WTC11 (cell line): Measurements from ENCODE around the gene ITGA2. TPM values are rescaled to one million over a fixed set of nuclear protein-coding genes. Genes with fewer than 3 reads are reported as not detected.
A peak's percentile ranks its signal among the peaks of the same experiment; 100 is the strongest.

ENCODE experiments used
- ATAC-seq: fragments of 200-7000 bp; cut with Tn5 transposase; 2 replicates; pipeline ENCODE4 v1.10.0; 2021; ENCODE audit warnings: mild to moderate bottlenecking, moderate library complexity
- CTCF ChIA-PET: fragments of 300-600 bp; sonication (Branson Sonifier 250); formaldehyde crosslinking; loops from one replicate; lab custom pipeline; 2021; ENCODE audit warnings: antibody characterized with exemption; lab: Charles Lee
- POLR2A ChIA-PET: fragments of 350-600 bp; sonication (Branson Sonifier 250); formaldehyde crosslinking; loops from one replicate; lab custom pipeline; 2021; ENCODE audit warnings: antibody characterized with exemption; lab: Charles Lee
- DNase-seq: peaks from one replicate; pipeline ENCODE4 v3.0.0; 2021; ENCODE audit warnings: low spot score
- H3K27ac Mint-ChIP-seq: 2 replicates; pipeline ENCODE4 v1.8.0; 2021; ENCODE audit warnings: mixed read lengths
- H3K27me3 Mint-ChIP-seq: 2 replicates; pipeline ENCODE4 v1.8.0; 2021; ENCODE audit warnings: low read depth, mild to moderate bottlenecking, moderate library complexity, mixed read lengths
- H3K36me3 Mint-ChIP-seq: 2 replicates; pipeline ENCODE4 v1.8.0; 2021; ENCODE audit warnings: mixed read lengths
- H3K4me1 Mint-ChIP-seq: 2 replicates; pipeline ENCODE4 v1.8.0; 2022; ENCODE audit warnings: mixed read lengths
- H3K4me3 Mint-ChIP-seq: 2 replicates; pipeline ENCODE4 v1.8.0; 2021; ENCODE audit warnings: mild to moderate bottlenecking, moderate library complexity, mixed read lengths
- H3K9me3 Mint-ChIP-seq: 2 replicates; pipeline ENCODE4 v1.8.0; 2021; ENCODE audit warnings: mixed read lengths
- ATF1 ChIP-seq: sonication (generic); formaldehyde crosslinking; IDR thresholded peaks from 2 replicates; pipeline ENCODE4 v1.8.1; 2023; ENCODE audit warnings: mild to moderate bottlenecking, moderate library complexity, missing genetic modification reagents
- ATF6 ChIP-seq: sonication (generic); formaldehyde crosslinking; IDR thresholded peaks from 2 replicates; pipeline ENCODE4 v1.8.1; 2023; ENCODE audit warnings: mild to moderate bottlenecking, missing genetic modification reagents
- E2F4 ChIP-seq: sonication (generic); formaldehyde crosslinking; IDR thresholded peaks from 2 replicates; pipeline ENCODE4 v1.8.1; 2022; ENCODE audit warnings: low read depth, mild to moderate bottlenecking, moderate library complexity, missing genetic modification reagents, borderline replicate concordance
- ELF4 ChIP-seq: sonication (generic); formaldehyde crosslinking; IDR thresholded peaks from 2 replicates; pipeline ENCODE4 v1.8.1; 2022; ENCODE audit warnings: low read depth, mild to moderate bottlenecking, moderate library complexity, missing genetic modification reagents
- FOXJ3 ChIP-seq: sonication (generic); formaldehyde crosslinking; IDR thresholded peaks from 2 replicates; pipeline ENCODE4 v1.9.0; 2021; ENCODE audit warnings: missing genetic modification reagents, mild to moderate bottlenecking, borderline replicate concordance
- GABPB1 ChIP-seq: sonication (generic); formaldehyde crosslinking; IDR thresholded peaks from 2 replicates; pipeline ENCODE4 v1.8.1; 2023; ENCODE audit warnings: mild to moderate bottlenecking, missing genetic modification reagents
- JAZF1 ChIP-seq: fragments of 250-450 bp; sonication (Bioruptor Pico); IDR thresholded peaks from 2 replicates; pipeline ENCODE4 v1.9.0; 2021; ENCODE audit warnings: moderate library complexity, mild to moderate bottlenecking, inconsistent platforms
- NFATC4 ChIP-seq: fragments of 250-450 bp; sonication (Bioruptor Pico); IDR thresholded peaks from 2 replicates; pipeline ENCODE4 v1.9.0; 2021; ENCODE audit warnings: mild to moderate bottlenecking
- NR1H2 ChIP-seq: sonication (generic); formaldehyde crosslinking; IDR thresholded peaks from 2 replicates; pipeline ENCODE4 v1.9.0; 2021; ENCODE audit warnings: mild to moderate bottlenecking, moderate library complexity, missing genetic modification reagents
- NR2C2 ChIP-seq: sonication (generic); formaldehyde crosslinking; IDR thresholded peaks from 2 replicates; pipeline ENCODE4 v1.8.0; 2022; ENCODE audit warnings: mild to moderate bottlenecking, missing genetic modification reagents
- OVOL2 ChIP-seq: fragments of 250-450 bp; sonication (Bioruptor Pico); IDR thresholded peaks from 2 replicates; pipeline ENCODE4 v1.9.0; 2021; ENCODE audit warnings: mild to moderate bottlenecking, borderline replicate concordance
- PRRX2 ChIP-seq: fragments of 250-450 bp; sonication (Bioruptor Pico); IDR thresholded peaks from 2 replicates; pipeline ENCODE4 v1.8.0; 2021; ENCODE audit warnings: mild to moderate bottlenecking
- SMAD3 ChIP-seq: sonication (generic); formaldehyde crosslinking; IDR thresholded peaks from 2 replicates; pipeline ENCODE4 v1.8.0; 2022; ENCODE audit warnings: missing genetic modification reagents, mild to moderate bottlenecking, borderline replicate concordance
- TCF7 ChIP-seq: sonication (generic); formaldehyde crosslinking; IDR thresholded peaks from 2 replicates; pipeline ENCODE4 v1.8.0; 2022; ENCODE audit warnings: mild to moderate bottlenecking, low read depth, missing genetic modification reagents, moderate library complexity
- TEAD4 ChIP-seq: sonication (generic); formaldehyde crosslinking; IDR thresholded peaks from 2 replicates; pipeline ENCODE4 v1.8.0; 2022; ENCODE audit warnings: mild to moderate bottlenecking, missing genetic modification reagents
- TP53 ChIP-seq: sonication (generic); formaldehyde crosslinking; IDR thresholded peaks from 2 replicates; pipeline ENCODE4 v1.8.1; 2023; ENCODE audit warnings: mild to moderate bottlenecking, missing genetic modification reagents
- ZNF138 ChIP-seq: sonication (generic); formaldehyde crosslinking; conservative IDR thresholded peaks from 2 replicates; pipeline ENCODE4 v1.8.1; 2022; ENCODE audit warnings: mild to moderate bottlenecking, moderate library complexity, missing genetic modification reagents
- ZNF219 ChIP-seq: sonication (generic); formaldehyde crosslinking; IDR thresholded peaks from 2 replicates; pipeline ENCODE4 v1.8.0; 2023; ENCODE audit warnings: missing genetic modification reagents, mild to moderate bottlenecking, borderline replicate concordance
- ZNF281 ChIP-seq: sonication (generic); formaldehyde crosslinking; IDR thresholded peaks from 2 replicates; pipeline ENCODE4 v1.8.0; 2023; ENCODE audit warnings: mild to moderate bottlenecking, missing genetic modification reagents
- ZNF512 ChIP-seq: sonication (generic); formaldehyde crosslinking; IDR thresholded peaks from 2 replicates; pipeline ENCODE4 v1.8.1; 2022; ENCODE audit warnings: missing genetic modification reagents, borderline replicate concordance
- total RNA-seq: library from RNA; stranded (reverse); gene quantifications from 3 replicates; pipeline ENCODE4 v1.2.3, GENCODE V29; 2021
- TF ChIP-seq, protein P1 (sequence below): sonication (generic); formaldehyde crosslinking; IDR thresholded peaks from 2 replicates; pipeline ENCODE4 v1.8.1; 2023; ENCODE audit warnings: mild to moderate bottlenecking, missing genetic modification reagents, moderate library complexity
- TF ChIP-seq, protein P2 (sequence below): sonication (generic); formaldehyde crosslinking; IDR thresholded peaks from 2 replicates; pipeline ENCODE4 v1.8.1; 2022; ENCODE audit warnings: mild to moderate bottlenecking, moderate library complexity, missing genetic modification reagents

Gene ITGA2
- total RNA-seq, 1 experiment from 2014 or later, result 5.5 TPM

GRCh38 chr5:53032188-53032587 is 43.0 kb downstream of the ITGA2 start:
- no peak overlapping the region for H3K4me3 Mint-ChIP-seq
- no peak for ATAC-seq
- peaks cover 9% of the 10 kb centered on the region for H3K4me1 Mint-ChIP-seq
- no peaks in the 10 kb centered on the region for H3K27me3 Mint-ChIP-seq
- no peak for TF ChIP-seq NR1H2 (CRISPR knock-in tag)
- TF ChIP-seq PRRX2 (CRISPR knock-in tag), result no peak
- TF ChIP-seq, all 79 proteins: peak for 0
- POLR2A ChIA-PET, result no interaction called here
- H3K27ac Mint-ChIP-seq, result no peak overlapping the region
- CTCF ChIA-PET, result interaction anchor here (0.9 to 1.8 kb wide), 2 partner anchors 83 to 117 kb away, joined by 3 to 7 read pairs; no protein-coding TSS in a partner anchor
- no peak for DNase-seq
- H3K9me3 Mint-ChIP-seq, result no peaks in the 10 kb centered on the region
- no peaks in the 10 kb centered on the region for H3K36me3 Mint-ChIP-seq

DNA sequence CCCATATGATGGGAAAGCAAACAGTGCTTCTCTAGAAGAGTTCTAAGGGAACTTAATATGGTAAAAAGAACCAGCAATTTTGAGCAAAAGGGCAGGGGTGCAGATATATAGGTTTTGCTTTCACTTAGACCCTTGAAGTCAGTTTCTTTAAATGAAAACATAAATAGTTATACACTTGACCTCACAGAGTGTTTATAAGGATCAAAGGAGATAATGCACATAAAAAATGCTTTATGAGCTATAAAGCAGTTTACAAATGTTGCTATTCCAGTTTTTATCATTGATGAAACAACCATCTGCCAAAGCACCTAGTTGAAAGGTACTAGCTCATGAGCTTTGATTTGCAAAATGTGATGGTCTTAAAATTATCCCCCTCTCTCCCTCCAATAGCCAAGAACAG is 45.7 kb downstream of the ITGA2 start:
- no peaks in the 10 kb centered on the region for H3K9me3 Mint-ChIP-seq
- peaks cover 6% of the 10 kb centered on the region for H3K4me1 Mint-ChIP-seq
- CTCF ChIA-PET, result interaction anchor here (0.6 to 2.1 kb wide), 8 partner anchors 11 to 586 kb away, joined by 4 to 36 read pairs (median 8); no protein-coding TSS in a partner anchor
- no peaks in the 10 kb centered on the region for H3K27me3 Mint-ChIP-seq
- TF ChIP-seq FOXJ3 (CRISPR knock-in tag), result no peak
- TF ChIP-seq, all 79 proteins: peak for 0
- ATAC-seq, result no peak
- Mint-ChIP-seq H3K36me3 (no peaks in the 10 kb centered on the region), H3K27ac (no peak overlapping the region), H3K4me3 (no peak overlapping the region)
- POLR2A ChIA-PET, result no interaction called here
- no peak for DNase-seq

- CTCF ChIA-PET, result interaction anchor here (0.6 to 2.1 kb wide), 32 partner anchors 8 to 237 kb away, joined by 3 to 36 read pairs (median 6); partner anchors contain the start of genes ITGA2 and MOCS2
- H3K36me3 Mint-ChIP-seq, result no peaks in the 10 kb centered on the region
- ATAC-seq (peak; percentile 85), DNase-seq (no peak)
- no peaks in the 10 kb centered on the region for H3K4me1 Mint-ChIP-seq
- POLR2A ChIA-PET, result no interaction called here
- no peaks in the 10 kb centered on the region for H3K27me3 Mint-ChIP-seq
- H3K4me3 Mint-ChIP-seq, result no peak overlapping the region
- H3K27ac Mint-ChIP-seq, result no peak overlapping the region
- H3K9me3 Mint-ChIP-seq, result no peaks in the 10 kb centered on the region
- TF ChIP-seq TEAD4 (CRISPR knock-in tag) (no peak), NFATC4 (no peak), TCF7 (no peak), GABPB1 (CRISPR knock-in tag) (no peak), ZNF138 (no peak), SMAD3 (CRISPR knock-in tag) (no peak), ELF4 (CRISPR knock-in tag) (no peak), JAZF1 (CRISPR knock-in tag) (no peak), ZNF512 (CRISPR knock-in tag) (no peak), ATF1 (CRISPR knock-in tag) (no peak), ATF6 (CRISPR knock-in tag) (no peak), ZNF281 (CRISPR knock-in tag) (no peak), OVOL2 (no peak), TP53 (CRISPR knock-in tag) (no peak), E2F4 (CRISPR knock-in tag) (no peak), ZNF219 (CRISPR knock-in tag) (no peak), NR2C2 (CRISPR knock-in tag) (no peak)
- TF ChIP-seq, protein P1, sequence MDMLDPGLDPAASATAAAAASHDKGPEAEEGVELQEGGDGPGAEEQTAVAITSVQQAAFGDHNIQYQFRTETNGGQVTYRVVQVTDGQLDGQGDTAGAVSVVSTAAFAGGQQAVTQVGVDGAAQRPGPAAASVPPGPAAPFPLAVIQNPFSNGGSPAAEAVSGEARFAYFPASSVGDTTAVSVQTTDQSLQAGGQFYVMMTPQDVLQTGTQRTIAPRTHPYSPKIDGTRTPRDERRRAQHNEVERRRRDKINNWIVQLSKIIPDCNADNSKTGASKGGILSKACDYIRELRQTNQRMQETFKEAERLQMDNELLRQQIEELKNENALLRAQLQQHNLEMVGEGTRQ, result no peak
- TF ChIP-seq, protein P2, sequence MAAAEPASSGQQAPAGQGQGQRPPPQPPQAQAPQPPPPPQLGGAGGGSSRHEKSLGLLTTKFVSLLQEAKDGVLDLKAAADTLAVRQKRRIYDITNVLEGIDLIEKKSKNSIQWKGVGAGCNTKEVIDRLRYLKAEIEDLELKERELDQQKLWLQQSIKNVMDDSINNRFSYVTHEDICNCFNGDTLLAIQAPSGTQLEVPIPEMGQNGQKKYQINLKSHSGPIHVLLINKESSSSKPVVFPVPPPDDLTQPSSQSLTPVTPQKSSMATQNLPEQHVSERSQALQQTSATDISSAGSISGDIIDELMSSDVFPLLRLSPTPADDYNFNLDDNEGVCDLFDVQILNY (CRISPR knock-in tag), result no peak
Measured at GRCh38 chr5:53035868-53036381, 46.8 kb downstream of the ITGA2 start.
